GM12878 (cell line): ENCODE results near the gene LRRC27. TPM values are rescaled to one million over a fixed set of nuclear protein-coding genes. Genes with fewer than 3 reads are reported as not detected.

Experiments
- ATAC-seq: fragments of 200-7000 bp; cut with Tn5 transposase; 3 replicates; pipeline ENCODE4 v1.9.1; 2020; ENCODE audit warnings: mild to moderate bottlenecking, moderate library complexity
- BruUV-seq: library from RNA; stranded (reverse); fragments of 400-500 nt; replicated peaks from 2 replicates; lab custom pipeline; 2021; lab: Mats Ljungman, UMichigan
- CTCF ChIA-PET: fragments of 300-600 bp; sonication (Branson Sonifier 250); formaldehyde crosslinking; extraction: SDS; loops from one replicate; lab custom pipeline; 2021; ENCODE audit warnings: inconsistent platforms; lab: Yijun Ruan, JAX
- POLR2A ChIA-PET: fragments of 350-600 bp; formaldehyde crosslinking; extraction: SDS; loops from one replicate; lab custom pipeline; 2021; ENCODE audit warnings: inconsistent platforms; lab: Charles Lee
- RAD21 ChIA-PET: fragments of 300-600 bp; sonication (Branson Sonifier 250); formaldehyde crosslinking; loops from one replicate; lab custom pipeline; 2023; ENCODE audit warnings: antibody characterized with exemption; ENCODE audit not compliant: unreplicated experiment; lab: Charles Lee
- SMC1A ChIA-PET: fragments of 300-600 bp; sonication (Branson Sonifier 250); formaldehyde crosslinking; loops from one replicate; lab custom pipeline; 2023; ENCODE audit not compliant: unreplicated experiment, uncharacterized antibody; lab: Charles Lee
- DNase-seq: peaks from one replicate; pipeline ENCODE4 v3.0.0-alpha.2; 2011; ENCODE audit warnings: low read depth, low spot score
- FAIRE-seq: peaks from 3 replicates; lab custom pipeline; 2011; peaks lifted over from hg19 to GRCh38; lab: Jason Lieb, UNC
- H2AFZ ChIP-seq: 2 replicates; pipeline ENCODE4 v1.6.0; 2011; ENCODE audit warnings: low read depth, low read length, control low read depth; ENCODE audit not compliant: control insufficient read depth
- H3K27ac ChIP-seq: 2 replicates; pipeline ENCODE4 v1.5.1; 2011; ENCODE audit warnings: control low read depth; ENCODE audit not compliant: control insufficient read depth, insufficient read depth
- H3K27me3 ChIP-seq, 2 experiments: replicated peaks in 1 of 2; 2 replicates each; pipeline versions ENCODE4 v1.6.0 to v1.6.1; 2011; ENCODE audit warnings: low read length in 1 of 2; ENCODE audit not compliant: control insufficient read depth in 2 of 2, insufficient read depth in 2 of 2
- H3K36me3 ChIP-seq, 2 experiments: 2 replicates each; pipeline ENCODE4 v1.5.1; 2011; ENCODE audit warnings: low read length in 1 of 2; ENCODE audit not compliant: control insufficient read depth in 2 of 2, insufficient read depth in 2 of 2
- H3K4me1 ChIP-seq: 2 replicates; pipeline ENCODE4 v1.6.1; 2011; ENCODE audit warnings: mild to moderate bottlenecking, low read length, moderate library complexity, mixed read lengths; ENCODE audit not compliant: control insufficient read depth, insufficient read depth
- H3K4me2 ChIP-seq: 2 replicates; pipeline ENCODE4 v1.6.0; 2011; ENCODE audit warnings: control low read depth; ENCODE audit not compliant: control insufficient read depth, insufficient read depth
- H3K4me3 ChIP-seq: fragments of 200-600 bp; sonication (generic); 2 replicates; pipeline ENCODE4 v1.5.1; 2016
- H3K79me2 ChIP-seq: 2 replicates; pipeline ENCODE4 v1.6.0; 2011; ENCODE audit warnings: low read length; ENCODE audit not compliant: control insufficient read depth, insufficient read depth
- H3K9ac ChIP-seq: 2 replicates; pipeline ENCODE4 v1.8.0; 2011; ENCODE audit warnings: low read length, control low read depth, mixed read lengths; ENCODE audit not compliant: control insufficient read depth, insufficient read depth
- H3K9me3 ChIP-seq: replicated peaks from 3 replicates; pipeline ENCODE4 v1.5.1; 2011; ENCODE audit warnings: mild to moderate bottlenecking, low read length; ENCODE audit not compliant: control insufficient read depth, insufficient read depth
- H4K20me1 ChIP-seq: 2 replicates; pipeline ENCODE4 v1.6.0; 2011; ENCODE audit not compliant: control insufficient read depth, insufficient read depth
- BCL3 ChIP-seq: IDR thresholded peaks from 2 replicates; pipeline ENCODE4 v1.6.1; 2011; ENCODE audit warnings: borderline replicate concordance, low read depth, mild to moderate bottlenecking, moderate library complexity, low read length; ENCODE audit not compliant: insufficient read depth, poor library complexity, severe bottlenecking
- BMI1 ChIP-seq: fragments of 450-650 bp; IDR thresholded peaks from 2 replicates; pipeline ENCODE4 v1.6.1; 2016; ENCODE audit warnings: mild to moderate bottlenecking, moderate library complexity, borderline replicate concordance
- BRCA1 ChIP-seq: IDR thresholded peaks from 2 replicates; pipeline ENCODE4 v1.6.1; 2011; ENCODE audit warnings: low read depth, low read length, improper control_type of control experiment
- CHD2 ChIP-seq: IDR thresholded peaks from 2 replicates; pipeline ENCODE4 v1.6.1; 2011; ENCODE audit warnings: low read depth, low read length, improper control_type of control experiment, borderline replicate concordance
- EGR1 ChIP-seq, 2 experiments: IDR thresholded peaks; 1 replicate in 1 of 2; 2 replicates in 1 of 2; pipeline ENCODE4 v1.6.1; 2011 to 2012; ENCODE audit warnings: low read depth in 2 of 2, low read length in 2 of 2, borderline replicate concordance in 1 of 2, mild to moderate bottlenecking in 1 of 2, moderate library complexity in 1 of 2
- ESRRA ChIP-seq: IDR thresholded peaks from 2 replicates; pipeline ENCODE4 v1.6.1; 2012; ENCODE audit warnings: mild to moderate bottlenecking, low read length, improper control_type of control experiment
- KDM1A ChIP-seq: fragments of 200-600 bp; sonication (generic); IDR thresholded peaks from 2 replicates; pipeline ENCODE4 v1.6.1; 2016; ENCODE audit warnings: borderline replicate concordance
- LARP7 ChIP-seq: fragments of 450-650 bp; IDR thresholded peaks from 2 replicates; pipeline ENCODE4 v1.6.1; 2017; ENCODE audit warnings: mild to moderate bottlenecking
- NFIC ChIP-seq: IDR thresholded peaks from 2 replicates; pipeline ENCODE4 v1.6.1; 2012; ENCODE audit warnings: low read depth, mild to moderate bottlenecking, inconsistent platforms, low read length, moderate library complexity
- POLR2A ChIP-seq: IDR thresholded peaks from 2 replicates; pipeline ENCODE4 v1.6.1; 2011; ENCODE audit warnings: low read depth, mild to moderate bottlenecking, low read length
- ZNF274 ChIP-seq: IDR thresholded peaks from one replicate; pipeline ENCODE4 v1.8.0; 2011; ENCODE audit not compliant: insufficient read length, insufficient read depth
- ZNF687 ChIP-seq: fragments of 450-650 bp; IDR thresholded peaks from 2 replicates; pipeline ENCODE4 v1.6.1; 2017; ENCODE audit warnings: mild to moderate bottlenecking, moderate library complexity
- WGBS: methylation state at CpG from one replicate; pipeline ENCODE4 v1.1.6; 2016; ENCODE audit warnings: low lambda C conversion rate; ENCODE audit not compliant: insufficient replicate concordance, insufficient coverage; ENCODE audit errors: missing lambda C conversion rate; 5-methylcytosine and 5-hydroxymethylcytosine counted together
- in situ Hi-C: fragments of 300-500 bp; cut with MboI; formaldehyde crosslinking; loops from 9 replicates; pipeline ENCODE4 v1.14.3; 2018; ENCODE audit warnings: mixed read lengths
- intact Hi-C: fragments of 100-400 bp; cut with micrococcal nuclease; formaldehyde crosslinking; loops from one replicate; pipeline ENCODE4 v1.14.2; 2022; ENCODE audit not compliant: unreplicated experiment
- polyA plus RNA-seq, 11 experiments: library from polyadenylated mRNA; depleted of rRNA in 4 of 11; unstranded in 6 of 11; stranded (reverse) in 5 of 11; fragments of >200 nt; fragmentation: Nextera tagmentation in 4 of 11; fragmentation: Illumina TruSeq in 1 of 11; extraction: Ambion mirVana in 4 of 11; extraction: Trizol in 1 of 11; gene quantifications; 1 replicate in 1 of 11; 2 replicates in 10 of 11; pipeline versions ENCODE4 v1.2.1 to v1.2.3, GENCODE V29; 2011 to 2016; ENCODE audit warnings: inconsistent platforms in 2 of 11, missing spikeins in 2 of 11, low read depth in 1 of 11
- total RNA-seq, 4 experiments: library from RNA; depleted of rRNA in 3 of 4; stranded (reverse); fragments of >200 nt in 3 of 4; fragmentation: Illumina TruSeq in 1 of 4; extraction: Trizol in 1 of 4; gene quantifications; 2 replicates each; pipeline versions ENCODE4 v1.2.1 to v1.2.3, GENCODE V29; 2013 to 2021

LRRC27 gene
- total and polyA plus RNA-seq, 10 of the 15 experiments (the other 5 are each of a cell fraction or from before 2014, with no cell fraction given), result 0.48 to 6.9 (median 4.7) TPM

DNA sequence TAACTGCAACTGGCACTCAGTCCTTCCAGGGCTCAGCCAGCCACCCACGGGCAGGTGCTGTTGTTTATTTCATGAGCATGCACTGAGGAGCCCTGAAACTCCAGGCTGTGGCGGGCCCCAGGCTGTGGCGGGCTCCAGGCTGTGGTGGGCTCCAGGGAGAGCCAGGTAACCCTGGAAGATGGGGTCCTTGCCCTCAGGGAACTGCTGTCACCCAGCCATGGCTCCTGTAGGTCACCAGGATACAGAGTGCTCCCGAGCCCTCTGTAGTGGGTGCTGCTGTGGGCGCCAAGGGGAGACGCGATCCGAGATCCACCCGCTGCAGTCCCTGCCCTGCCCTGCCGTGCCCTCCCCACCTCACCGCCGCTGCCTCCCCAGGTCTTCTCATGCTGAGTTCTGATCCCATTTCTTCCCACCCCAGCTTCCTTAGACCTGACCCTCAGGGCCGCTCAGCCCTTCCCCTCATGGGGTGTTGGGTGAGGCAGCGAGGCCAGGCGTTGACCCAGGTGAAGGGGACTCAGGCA, 29.6 kb downstream of the LRRC27 start:
- DNase-seq (no peak), FAIRE-seq (no peak), ATAC-seq (no peak)
- POLR2A ChIA-PET, result no interaction called here
- H4K20me1 ChIP-seq, result no peaks in the 10 kb centered on the region
- no peaks in the 10 kb centered on the region; the same call in 2 of the 3 replicates for H3K9me3 ChIP-seq
- SMC1A ChIA-PET, result no interaction called here
- no peaks in the 10 kb centered on the region for H3K27me3 ChIP-seq
- in situ Hi-C loops, result no loop called here
- no peak overlapping the region for H3K4me2 ChIP-seq
- CTCF ChIA-PET, result no interaction called here
- no peak overlapping the region for H3K9ac ChIP-seq
- RAD21 ChIA-PET, result no interaction called here
- 93% methylated on average over 13 of the region's 15 CpGs for WGBS
- intact Hi-C loops, result no loop called here
- no peaks in the 10 kb centered on the region for H3K4me1 ChIP-seq
- TF ChIP-seq BCL3, result no peak
- TF ChIP-seq ZNF687, result no peak
- no peak for TF ChIP-seq EGR1 (IDR thresholded peaks at IDR 0.05; ENCODE audit: borderline replicate concordance in 1 of 2, low read depth in 2 of 2, low read length in 2 of 2)
- no peak for TF ChIP-seq ESRRA
- no peak for TF ChIP-seq BMI1
- TF ChIP-seq CHD2, result no peak
- no peak for TF ChIP-seq LARP7
- no peak for TF ChIP-seq ZNF274
- no peak for TF ChIP-seq BRCA1
- TF ChIP-seq NFIC, result no peak
- no peak for TF ChIP-seq KDM1A
- TF ChIP-seq POLR2A, result no peak
- TF ChIP-seq, all 136 proteins: peak for 0
- no TSS peak for BruUV-seq
- no peak overlapping the region for H3K4me3 ChIP-seq
- no peaks in the 10 kb centered on the region for H3K36me3 ChIP-seq
- no peak overlapping the region for H3K27ac ChIP-seq
- no peaks in the 10 kb centered on the region for H3K79me2 ChIP-seq
- no peak overlapping the region for H2AFZ ChIP-seq
